Erythroblast (primary cell): Measurements from ENCODE around the gene LACRT.

ENCODE experiments used
- GATA1 ChIP-seq: IDR thresholded peaks from 2 replicates; pipeline ENCODE4 v1.6.1; 2011; ENCODE audit warnings: low read depth, mild to moderate bottlenecking, control low read depth, low read length, moderate library complexity
- POLR2A ChIP-seq: IDR thresholded peaks from 2 replicates; pipeline ENCODE4 v1.6.1; 2011; ENCODE audit warnings: mild to moderate bottlenecking, low read length

DNA sequence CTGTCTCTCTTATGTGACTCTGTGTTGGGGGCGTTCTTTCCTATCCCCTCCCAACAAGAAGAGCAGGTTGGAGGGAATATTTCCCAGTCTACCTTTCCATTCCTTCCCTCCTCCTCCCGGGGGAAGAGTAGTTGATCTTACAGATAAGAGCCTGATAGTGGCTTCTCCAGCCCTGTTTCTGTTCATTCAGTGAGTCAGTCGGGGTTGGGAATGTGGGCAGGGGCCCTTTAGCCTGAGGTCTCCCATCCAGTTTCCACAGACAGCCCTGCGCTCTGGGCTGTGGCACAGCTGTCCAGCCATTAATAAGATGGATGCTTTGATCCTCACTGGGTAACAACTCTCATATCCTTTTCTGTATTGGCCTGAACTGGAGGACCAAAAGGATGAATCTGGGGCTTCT, 28.1 kb downstream of the LACRT start:
- no peak for TF ChIP-seq POLR2A
- no peak for TF ChIP-seq GATA1
